NCI-H1417 (cell line): Measurements from ENCODE around the gene ABCB9.
"Not testable (repeated sequence)": the region's sequence is repeated elsewhere in the genome, so short reads cannot be mapped to it uniquely, and the experiment has no call there.

Experiments
- DNase-seq, 3 experiments: peaks; one replicate each; lab custom pipeline; 2025; lab: John Stamatoyannopoulos, UW

ABCB9 gene

GRCh38 chr12:122937622-122938091 is 28.6 kb downstream of the ABCB9 start:
- DNase-seq = no peak

- DNase-seq = no peak
These were observed 30.9 kb downstream of the ABCB9 start for GRCh38 chr12:122935318-122935717.

GRCh38 chr12:122934722-122935121 is 31.5 kb downstream of the ABCB9 start:
- no peak for DNase-seq

GRCh38 chr12:122932207-122932606 is 34.1 kb downstream of the ABCB9 start:
- DNase-seq = no peak

- DNase-seq = no peak
These were observed 36.5 kb downstream of the ABCB9 start for GRCh38 chr12:122929812-122930211.

- no peak for DNase-seq
These were observed 37.1 kb downstream of the ABCB9 start for GRCh38 chr12:122929148-122929538.

GRCh38 chr12:122928404-122929147 is 37.7 kb downstream of the ABCB9 start:
- DNase-seq = no peak

- no peak for DNase-seq
These were observed 38.4 kb downstream of the ABCB9 start for GRCh38 chr12:122927756-122928403.

GRCh38 chr12:122921917-122922316 is 44.3 kb downstream of the ABCB9 start:
- peak in 1 of 3 experiments; percentile 11 for DNase-seq

- no peak for DNase-seq
These were observed 45.6 kb downstream of the ABCB9 start for GRCh38 chr12:122920687-122921086.

- no peak for DNase-seq
These were observed 47.4 kb downstream of the ABCB9 start for GRCh38 chr12:122918827-122919226.

- no peak for DNase-seq
These were observed 48.6 kb downstream of the ABCB9 start for GRCh38 chr12:122917507-122918121.

GRCh38 chr12:122909442-122910288 is 56.6 kb downstream of the ABCB9 start:
- DNase-seq = peak in 2 of 3 experiments; percentile 83 to 92

- peak in 1 of 3 experiments; percentile 21 for DNase-seq
These were observed 57.3 kb downstream of the ABCB9 start for GRCh38 chr12:122908915-122909314.

GRCh38 chr12:122905258-122905657 is 61.0 kb downstream of the ABCB9 start:
- DNase-seq = not testable (repeated sequence)

GRCh38 chr12:122903693-122904034 is 62.6 kb downstream of the ABCB9 start:
- no peak for DNase-seq

- DNase-seq = no peak
These were observed 63.2 kb downstream of the ABCB9 start for GRCh38 chr12:122902854-122903692.

GRCh38 chr12:122899887-122900286 is 66.4 kb downstream of the ABCB9 start:
- no peak for DNase-seq

- DNase-seq = no peak
These were observed 69.6 kb downstream of the ABCB9 start for GRCh38 chr12:122896662-122897061.

- peak; percentile 88 to 92 (median 91) for DNase-seq
These were observed 70.3 kb downstream of the ABCB9 start, which contains the start of gene VPS37B for GRCh38 chr12:122895704-122896636. TSS of gene VPS37B (minus strand) at chr12:122896124. CDS start at chr12:122896062, 62 bp downstream.
